Coronary artery (tissue), 2 donors: Measurements from ENCODE around the gene SNED1.

ENCODE experiments used
- DNase-seq: peaks from one replicate; pipeline ENCODE4 v3.0.0-alpha.2; 2017; ENCODE audit warnings: low spot score
- H3K27ac ChIP-seq, 2 donors: fragments of 200-600 bp; sonication (generic); one replicate each; pipeline ENCODE4 v1.5.1; 2016 to 2019
- H3K4me3 ChIP-seq: fragments of 200-600 bp; sonication (generic); 2 replicates; pipeline ENCODE4 v1.5.1; 2016; ENCODE audit warnings: mild to moderate bottlenecking, moderate library complexity
- CTCF ChIP-seq: fragments of 200-600 bp; sonication (generic); IDR thresholded peaks from one replicate; pipeline ENCODE4 v1.5.1; 2019; ENCODE audit warnings: antibody characterized with exemption

Gene SNED1

DNA sequence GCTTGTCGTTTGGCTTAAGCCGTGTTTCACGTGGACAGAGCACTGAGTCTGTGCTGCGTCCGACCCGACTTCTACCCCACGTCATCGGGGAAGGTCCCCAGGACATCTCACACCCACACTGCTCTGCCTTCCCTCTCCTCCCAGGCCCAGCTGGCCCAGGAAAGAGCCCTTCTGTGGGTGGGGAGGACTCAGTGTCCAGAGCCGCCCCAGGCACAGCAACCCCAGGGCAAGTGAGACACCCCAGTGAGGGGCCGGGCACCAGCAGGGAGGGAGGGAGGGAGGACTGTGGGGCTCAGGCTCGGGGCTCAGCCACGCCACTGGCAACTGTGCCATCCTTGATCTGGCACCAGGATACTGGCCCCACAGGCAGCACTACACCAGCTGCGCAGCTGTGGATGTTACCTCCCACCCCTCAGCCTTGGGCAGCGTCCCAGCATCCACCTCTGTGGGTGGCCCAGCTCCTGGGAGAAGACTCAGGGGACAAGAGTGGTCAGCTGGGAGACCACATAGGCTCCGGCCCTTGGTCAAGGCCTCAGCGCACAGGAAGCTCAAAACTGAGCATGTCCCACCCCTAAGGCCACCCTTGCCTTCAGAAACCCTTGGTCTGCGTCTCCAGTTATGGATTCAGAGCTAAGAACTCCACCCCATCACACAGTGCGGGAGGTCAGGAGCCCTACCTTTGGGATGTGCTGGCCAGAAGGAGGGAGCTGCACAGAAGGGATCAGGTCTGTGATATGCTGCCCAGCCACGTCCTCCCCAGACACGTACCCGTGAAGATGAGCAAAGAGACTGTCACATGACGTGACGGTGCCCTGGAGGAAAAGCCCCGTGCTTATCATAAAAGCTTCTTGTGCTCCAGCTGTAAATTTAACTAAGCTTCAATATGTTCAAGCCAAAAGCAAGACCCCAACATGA is 139.1 kb downstream of the SNED1 start:
- DNase-seq, result no peak
- TF ChIP-seq CTCF, result no peak
- H3K27ac ChIP-seq, result no peak overlapping the region
- no peak overlapping the region for H3K4me3 ChIP-seq

GRCh38 chr2:241138471-241138870 is 140.1 kb downstream of the SNED1 start:
- no peak for DNase-seq
- TF ChIP-seq CTCF, result no peak
- Histone ChIP-seq H3K4me3 (no peak overlapping the region), H3K27ac (no peak overlapping the region)

GRCh38 chr2:241139531-241140444 is 141.4 kb downstream of the SNED1 start:
- H3K4me3 ChIP-seq, result no peak overlapping the region
- DNase-seq, result no peak
- TF ChIP-seq CTCF, result no peak
- no peak overlapping the region for H3K27ac ChIP-seq

DNA sequence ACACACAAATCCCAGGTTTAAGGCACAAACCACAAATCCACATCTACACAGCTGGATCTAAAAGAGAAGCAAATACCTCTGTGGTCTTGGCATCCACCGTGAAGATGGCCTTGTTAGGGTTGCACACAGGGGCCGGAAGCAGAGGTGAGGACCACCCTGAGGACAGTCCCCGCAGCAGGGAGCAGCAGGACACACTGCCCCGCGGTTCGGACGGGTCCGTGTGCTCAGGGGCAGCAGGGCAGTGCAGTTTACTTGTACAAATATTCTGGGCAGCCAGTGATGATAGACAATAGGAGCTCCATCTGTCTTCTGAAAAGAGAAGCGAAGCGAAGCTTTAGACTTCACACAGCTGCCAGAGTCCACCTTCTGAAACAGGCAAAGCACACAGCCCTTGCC is 142.0 kb downstream of the SNED1 start:
- Histone ChIP-seq H3K4me3 (no peak overlapping the region), H3K27ac (no peak overlapping the region)
- no peak for TF ChIP-seq CTCF
- no peak for DNase-seq

- DNase-seq, result no peak
- Histone ChIP-seq H3K4me3 (no peak overlapping the region), H3K27ac (no peak overlapping the region)
- TF ChIP-seq CTCF, result no peak
Observed at GRCh38 chr2:241141214-241141770, 142.9 kb downstream of the SNED1 start.

DNA sequence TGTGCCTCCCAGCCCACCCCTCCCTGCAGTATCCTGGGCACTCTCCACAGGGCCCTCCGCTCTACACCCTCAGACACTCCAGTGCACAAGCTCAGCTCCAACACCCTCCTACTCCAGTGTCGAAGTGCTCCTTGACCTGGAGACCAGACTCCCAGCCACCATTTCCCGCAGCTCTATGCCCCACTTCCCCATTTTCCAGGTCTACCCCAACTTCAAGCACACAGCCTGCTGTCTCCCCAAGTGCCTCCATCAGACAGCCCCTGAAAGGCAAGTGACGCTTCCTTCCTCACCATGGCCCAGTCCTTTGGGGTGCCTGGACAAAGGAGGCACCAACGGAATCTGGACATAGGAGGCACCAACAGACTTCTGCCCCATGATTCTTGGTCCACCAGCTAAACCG is 143.6 kb downstream of the SNED1 start:
- Histone ChIP-seq H3K27ac (no peak overlapping the region), H3K4me3 (no peak overlapping the region)
- no peak for TF ChIP-seq CTCF
- DNase-seq, result no peak
